HG02763 (cell line): Measurements from ENCODE around the gene CCND1.

Experiments used
- ATAC-seq: cut with Tn5 transposase; IDR thresholded peaks from one replicate; pipeline ENCODE4 v1.9.1; 2021; ENCODE audit warnings: mild to moderate bottlenecking, moderate library complexity; ENCODE audit not compliant: unreplicated experiment

The CCND1 gene

DNA sequence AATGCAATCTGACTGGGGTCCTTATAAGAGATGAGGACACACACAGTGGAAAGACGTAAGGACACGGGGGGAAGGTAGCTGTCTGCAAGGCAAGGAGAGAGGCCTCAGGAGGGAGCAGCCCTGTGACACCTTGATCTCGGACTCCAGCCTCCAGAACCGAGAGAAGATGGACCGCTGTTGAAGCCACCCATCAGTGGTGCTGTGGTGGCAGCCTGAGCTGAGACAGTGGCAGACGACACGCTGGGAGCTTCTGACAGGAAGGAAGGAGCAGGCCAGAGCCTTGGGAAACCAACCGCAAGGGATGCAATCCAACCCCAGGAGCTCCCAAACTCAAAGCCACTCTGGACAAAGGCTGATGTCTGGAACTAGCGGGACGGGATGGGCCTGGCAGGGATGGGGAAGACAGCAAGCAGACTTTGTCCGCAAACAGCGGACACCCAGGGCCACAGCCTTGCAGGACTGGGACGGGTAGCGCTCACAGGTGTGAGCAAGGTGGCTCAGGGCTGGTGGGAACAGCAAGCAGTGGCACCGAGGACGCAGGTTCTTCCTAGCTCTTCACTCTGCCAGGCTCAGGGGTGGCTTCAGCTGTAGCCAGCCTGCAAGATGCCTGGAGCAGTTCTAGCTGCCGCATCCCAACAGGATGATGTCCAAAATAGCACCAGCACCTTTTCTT lies 23.3 kb downstream of the CCND1 start:
- ATAC-seq, result no peak

DNA sequence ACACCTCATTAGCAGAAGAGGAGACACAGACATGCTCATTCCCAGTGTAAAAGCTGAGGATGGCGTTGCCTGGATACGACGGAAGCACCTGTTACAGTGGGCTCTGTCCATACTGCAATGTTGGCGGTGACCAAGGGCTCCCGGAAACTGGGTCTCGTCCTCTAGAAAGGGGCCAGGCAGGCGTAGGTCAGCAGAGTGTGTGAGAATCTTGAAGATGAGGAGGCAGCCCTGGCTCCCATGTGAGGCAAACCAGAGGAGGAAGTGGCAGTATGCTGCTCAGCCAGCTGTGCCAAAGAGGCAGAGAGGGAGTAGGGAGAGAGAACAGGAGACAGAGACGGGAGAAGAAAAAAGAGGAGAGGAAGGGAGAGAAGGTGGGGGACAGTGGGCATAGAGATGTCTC lies 23.9 kb downstream of the CCND1 start:
- no peak for ATAC-seq

DNA sequence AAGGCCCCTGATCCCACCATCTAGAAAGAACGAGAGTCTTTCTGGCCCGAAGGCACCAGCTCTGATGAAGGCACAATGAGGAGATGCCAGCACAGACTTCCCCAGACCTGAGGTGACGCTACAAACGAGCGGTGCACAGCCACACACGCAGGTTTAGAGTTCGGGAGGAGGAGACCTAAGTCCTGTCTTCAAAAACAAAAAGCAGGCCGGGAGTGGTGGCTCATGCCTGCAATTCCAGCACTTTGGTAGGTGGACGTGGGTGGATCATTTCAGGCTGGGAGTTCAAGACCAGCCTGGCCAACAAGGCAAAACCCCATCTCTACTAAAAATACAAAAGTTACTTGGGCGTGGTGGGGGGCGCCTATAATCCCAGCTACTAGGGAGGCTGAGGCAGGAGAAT lies 24.7 kb downstream of the CCND1 start:
- no peak for ATAC-seq

DNA sequence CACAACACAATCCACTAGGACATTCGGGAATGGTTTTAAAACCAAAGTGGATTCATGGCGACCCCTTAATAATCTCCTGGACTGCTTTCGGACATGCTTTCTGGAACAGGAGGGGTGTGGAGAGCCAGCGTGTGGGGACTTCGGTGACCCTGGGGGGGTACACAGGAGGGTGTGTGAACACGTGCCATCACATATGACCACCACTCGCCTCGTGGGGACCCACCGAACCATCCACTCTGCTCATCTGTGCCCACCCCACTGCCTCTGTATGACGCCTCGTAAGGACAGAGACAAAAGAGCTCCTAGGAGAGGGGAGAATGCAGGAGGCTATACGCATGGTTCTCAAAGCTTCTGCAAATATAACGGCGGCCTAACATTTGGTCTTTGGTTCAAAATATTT lies 25.3 kb downstream of the CCND1 start:
- ATAC-seq, result no peak

DNA sequence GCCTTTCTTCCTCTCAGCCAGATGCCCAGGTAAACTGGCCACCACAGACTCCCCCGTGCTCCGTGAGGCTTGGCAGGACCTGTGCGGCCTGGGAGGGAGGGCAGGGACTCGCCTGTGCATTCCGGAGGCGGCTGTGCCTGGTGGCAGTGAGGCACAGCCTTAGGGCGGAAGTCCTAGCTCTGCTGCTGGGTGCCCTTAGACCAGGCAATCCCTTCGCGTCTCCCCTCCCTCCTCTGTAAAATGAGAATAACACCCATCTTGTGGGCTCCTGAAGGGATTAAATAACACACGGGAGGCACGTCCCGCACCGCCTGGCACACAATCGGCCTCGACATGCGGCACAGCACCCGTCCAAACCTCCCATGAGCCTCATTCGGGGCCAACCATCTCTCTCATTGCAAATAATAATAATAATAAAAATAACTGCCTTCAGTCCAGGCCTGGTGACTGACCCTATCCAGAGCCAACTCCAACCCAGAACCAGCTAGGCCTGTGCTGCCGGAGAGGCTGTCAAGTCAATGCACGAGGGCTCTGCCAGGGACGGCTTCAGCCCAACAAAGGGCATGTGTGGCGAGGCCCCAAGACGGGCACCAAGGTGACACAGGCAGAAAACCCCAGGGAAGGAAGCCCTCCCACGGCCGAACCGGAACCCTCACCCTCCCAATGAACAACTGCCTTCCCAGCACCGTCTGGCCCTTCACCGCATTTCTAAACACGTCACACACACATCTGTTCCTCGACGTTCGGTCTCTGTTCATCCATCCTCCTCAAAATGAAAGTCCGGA lies 26.0 kb downstream of the CCND1 start:
- no peak for ATAC-seq

DNA sequence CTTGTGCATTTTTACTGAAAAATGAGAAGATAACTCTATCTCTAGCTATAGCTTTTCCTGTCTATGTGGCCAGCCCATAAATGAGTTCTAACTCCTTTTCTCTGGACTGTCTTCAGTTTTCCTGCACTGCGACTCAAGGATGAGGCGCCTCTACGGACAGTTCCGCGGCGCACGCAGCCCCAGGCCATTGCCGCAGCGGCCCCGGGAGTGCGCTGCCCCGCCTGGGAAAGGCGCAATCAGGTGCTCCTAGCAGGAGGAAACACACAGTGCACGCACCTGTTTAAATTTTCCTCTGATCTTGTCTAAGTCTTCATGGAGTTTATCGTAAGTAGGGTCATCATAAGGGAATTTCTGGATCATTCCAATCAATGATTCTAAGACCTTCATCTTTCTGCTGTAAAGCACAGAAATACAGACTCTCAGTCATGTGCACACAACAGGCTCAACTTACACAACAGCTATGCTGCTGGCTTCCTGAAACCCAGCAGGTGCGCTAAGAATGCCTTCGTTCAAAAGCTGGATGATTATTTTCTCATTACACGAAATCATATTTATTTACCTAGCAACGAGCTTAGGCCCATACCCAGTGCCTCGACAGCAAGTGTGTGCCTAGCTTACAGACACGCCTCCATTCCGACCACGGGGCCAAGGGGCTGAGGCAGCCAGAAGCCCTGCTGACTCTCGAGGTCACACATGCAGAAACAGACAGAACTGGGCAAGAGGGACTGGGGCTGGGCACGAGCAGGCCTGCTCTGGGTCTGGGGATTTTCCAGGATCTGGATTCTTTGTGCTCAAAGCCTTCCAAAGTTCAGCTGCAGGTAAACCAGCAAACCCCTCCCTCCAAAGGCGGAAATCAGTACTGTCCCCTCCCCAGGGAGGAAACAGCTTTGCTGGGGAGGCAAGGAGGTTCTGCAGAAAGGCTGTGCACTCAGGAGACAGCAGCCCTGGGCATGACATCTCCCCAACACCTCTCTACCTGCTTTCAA lies 27.0 kb downstream of the CCND1 start:
- ATAC-seq, result no peak

DNA sequence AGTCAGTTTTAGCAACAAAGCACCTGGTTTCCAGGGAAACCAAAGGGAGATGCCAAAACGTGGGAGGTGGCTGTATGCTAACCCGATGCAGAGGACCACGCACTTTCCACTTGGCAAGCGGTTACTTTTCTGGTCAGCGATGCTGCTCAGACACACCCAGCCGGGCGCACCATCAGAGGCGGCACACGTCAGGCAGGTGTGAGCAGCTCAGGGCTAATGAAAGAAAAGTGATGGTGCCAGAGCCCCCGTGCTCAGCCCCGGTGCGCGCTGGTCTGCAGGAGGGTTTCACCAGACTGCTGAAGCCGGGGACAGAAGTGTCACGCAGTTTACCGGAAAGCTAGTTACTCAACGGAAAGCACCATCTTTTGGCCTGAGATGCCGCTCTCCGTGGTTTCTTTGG lies 28.5 kb downstream of the CCND1 start:
- no peak for ATAC-seq

DNA sequence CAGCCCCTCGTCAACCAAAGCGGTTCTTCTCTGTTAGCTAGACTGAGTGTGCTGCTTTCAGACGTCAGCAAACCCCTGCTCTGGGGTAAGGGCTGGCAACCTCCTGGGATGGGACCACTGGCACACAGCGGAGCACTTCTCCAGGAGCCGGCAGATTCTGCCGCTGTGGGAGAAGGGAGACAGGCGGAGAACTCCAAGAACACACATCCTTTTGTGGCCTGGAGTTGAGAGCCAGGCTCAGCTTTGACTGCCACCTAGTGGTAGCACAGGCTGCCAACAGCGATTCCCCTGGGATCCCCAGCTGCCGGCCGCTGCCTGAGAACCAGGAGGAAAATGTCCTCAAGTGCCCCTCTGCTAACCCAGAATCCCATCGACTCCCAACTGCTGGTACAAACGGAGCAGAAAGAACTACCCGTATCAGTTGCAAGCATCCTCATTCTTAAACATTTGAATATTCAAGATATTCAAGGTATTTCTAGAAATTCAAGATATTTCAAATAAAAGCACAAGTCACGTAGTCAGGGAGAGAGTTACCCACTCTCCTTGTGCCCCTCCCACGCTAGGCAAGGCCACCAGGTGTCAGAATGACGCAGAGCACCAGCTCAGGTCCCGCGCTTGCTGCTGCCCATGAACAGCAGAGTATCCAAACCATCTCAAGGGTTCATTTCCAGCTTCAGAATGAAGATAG lies 29.3 kb downstream of the CCND1 start:
- ATAC-seq, result no peak

DNA sequence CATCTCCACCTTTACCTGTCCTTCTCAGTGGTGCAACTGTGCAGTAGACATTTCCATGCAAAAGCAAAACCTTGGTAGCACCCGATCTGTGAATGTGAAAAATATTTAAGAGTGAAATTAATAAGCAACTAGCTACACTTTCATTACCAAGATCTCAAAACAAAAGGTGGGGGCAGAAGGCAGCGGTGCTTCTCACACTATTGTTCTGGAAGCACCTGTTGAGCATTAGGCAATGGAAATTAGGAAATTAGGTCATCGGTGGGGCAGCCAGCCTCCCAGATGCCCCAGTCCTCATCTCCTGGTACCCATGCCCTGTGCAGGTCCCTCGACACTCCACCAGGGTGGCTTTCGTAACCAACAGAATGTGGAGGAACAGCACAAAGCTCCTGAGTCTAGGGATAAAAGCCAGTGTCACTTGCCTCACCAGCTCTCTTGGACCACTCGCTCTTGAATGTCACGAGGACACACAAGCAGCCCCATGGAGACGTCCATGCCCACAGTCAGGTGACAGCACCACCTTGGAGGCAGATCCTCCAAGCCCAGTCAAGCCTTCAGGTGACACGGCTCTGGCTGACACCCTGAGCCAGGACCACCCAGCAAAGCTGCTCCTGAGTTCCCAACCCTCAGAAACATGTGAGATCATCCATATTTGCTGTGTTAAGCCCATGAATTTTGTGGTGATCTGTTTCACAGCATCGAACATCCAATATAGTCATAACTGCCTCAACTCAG lies 30.9 kb downstream of the CCND1 start:
- no peak for ATAC-seq

DNA sequence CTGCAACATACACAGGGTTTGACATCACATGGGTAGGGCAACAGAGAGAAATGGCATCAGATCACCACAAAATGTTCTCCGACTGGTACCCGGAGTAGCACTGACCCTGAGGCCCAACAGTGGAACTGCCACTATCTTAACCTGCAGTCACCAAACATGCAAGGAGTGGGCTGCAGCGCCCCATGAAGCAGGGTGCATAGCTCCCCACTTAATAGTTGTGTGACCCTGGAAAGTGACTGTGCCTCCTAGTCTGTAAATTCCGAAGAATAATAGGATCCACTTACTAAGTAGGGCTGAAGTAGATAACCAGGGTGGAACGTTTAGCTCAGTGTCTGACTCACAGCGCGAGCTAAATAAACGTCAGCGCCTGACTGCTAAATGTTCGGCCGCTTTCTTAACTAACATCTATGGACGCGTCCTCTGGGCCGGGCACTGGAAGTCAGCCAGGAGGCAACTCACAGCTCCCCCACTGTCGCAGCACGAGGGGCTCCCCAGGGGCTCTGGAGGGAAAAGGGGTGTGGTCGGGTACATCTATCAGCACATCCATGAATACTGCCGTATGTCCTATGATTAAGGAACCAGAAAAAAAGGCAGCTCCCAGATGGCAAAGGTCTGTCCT lies 33.4 kb downstream of the CCND1 start:
- ATAC-seq, result no peak

DNA sequence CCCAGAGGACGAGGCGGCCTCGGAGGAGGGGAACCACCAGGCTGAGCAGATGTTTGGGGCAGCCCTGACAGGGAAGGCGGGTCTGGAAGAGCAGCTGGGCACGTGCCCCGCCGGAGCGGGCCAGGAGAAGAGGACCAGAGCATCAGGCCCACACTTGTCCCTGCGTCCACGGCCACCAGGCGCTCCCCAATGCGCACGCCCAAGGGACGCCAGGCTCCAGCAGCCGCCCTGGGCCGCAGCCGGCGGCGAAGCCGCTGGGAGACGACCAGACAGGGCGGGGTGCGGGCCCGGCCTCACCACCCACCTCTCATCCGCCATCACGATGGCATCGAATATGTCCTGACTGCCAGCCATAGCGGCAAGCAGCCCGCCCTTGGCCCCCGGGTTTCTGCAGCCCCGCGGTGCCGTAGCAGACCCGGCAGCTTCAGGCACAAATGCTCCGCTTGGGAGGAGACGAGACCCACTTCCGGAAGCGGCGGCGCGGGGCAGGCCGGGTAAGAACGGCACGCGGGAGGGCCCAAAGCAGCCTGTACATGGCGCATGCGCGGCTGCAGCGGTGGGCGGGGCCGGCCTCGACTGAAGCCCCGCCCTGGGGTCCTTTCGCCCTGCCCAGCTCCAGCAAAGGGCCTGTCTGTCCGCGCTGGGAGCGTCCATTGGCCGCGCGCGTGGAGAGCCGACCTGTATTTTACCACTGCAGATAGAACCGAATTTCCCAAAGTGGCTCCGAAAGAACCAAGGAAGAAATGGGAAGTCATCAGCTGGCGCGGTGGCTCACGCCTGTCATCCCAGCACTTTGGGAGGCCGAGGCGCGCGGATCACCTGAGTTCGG lies 34.1 kb downstream of the CCND1 start, which contains the start of gene LTO1:
Gene LTO1 (minus strand): TSS at position 468 of the 829 bp plus-strand sequence. CDS start 114 bp downstream, at position 354.
- peak; percentile 86 for ATAC-seq

DNA sequence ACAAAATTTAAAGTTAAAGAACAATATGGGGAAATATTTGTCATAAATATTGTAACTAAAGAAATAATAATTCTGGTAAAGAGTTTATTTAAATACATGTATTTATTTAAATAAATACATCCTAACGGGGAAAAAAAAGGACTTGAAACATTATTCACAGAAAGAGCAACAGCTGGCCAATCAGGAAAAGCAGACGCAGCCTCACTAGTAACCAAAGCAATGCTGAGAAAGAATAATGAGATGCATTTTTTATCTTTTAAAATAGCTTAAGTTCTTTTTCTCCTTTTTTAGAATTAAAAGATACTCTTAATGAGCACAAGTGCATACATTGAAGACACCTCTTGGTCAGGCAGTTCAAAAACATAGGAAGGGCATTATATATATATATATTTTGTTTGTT lies 36.8 kb downstream of the CCND1 start:
- no peak for ATAC-seq

DNA sequence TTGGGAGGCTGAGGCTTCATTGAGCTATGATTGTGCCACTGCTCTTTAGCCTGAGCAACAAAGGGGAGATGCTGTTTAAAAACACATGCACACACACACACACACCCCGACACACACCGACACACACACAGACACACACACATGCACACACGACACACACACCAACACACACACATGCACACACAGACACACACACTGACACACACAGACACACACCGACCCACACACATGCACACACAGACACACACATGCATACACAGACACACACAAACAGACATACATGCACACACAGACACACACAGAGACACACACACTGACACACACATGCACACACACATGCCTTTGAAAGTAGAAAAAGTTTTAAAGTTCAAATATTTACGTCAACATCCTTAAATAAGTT lies 39.7 kb downstream of the CCND1 start:
- no peak for ATAC-seq

DNA sequence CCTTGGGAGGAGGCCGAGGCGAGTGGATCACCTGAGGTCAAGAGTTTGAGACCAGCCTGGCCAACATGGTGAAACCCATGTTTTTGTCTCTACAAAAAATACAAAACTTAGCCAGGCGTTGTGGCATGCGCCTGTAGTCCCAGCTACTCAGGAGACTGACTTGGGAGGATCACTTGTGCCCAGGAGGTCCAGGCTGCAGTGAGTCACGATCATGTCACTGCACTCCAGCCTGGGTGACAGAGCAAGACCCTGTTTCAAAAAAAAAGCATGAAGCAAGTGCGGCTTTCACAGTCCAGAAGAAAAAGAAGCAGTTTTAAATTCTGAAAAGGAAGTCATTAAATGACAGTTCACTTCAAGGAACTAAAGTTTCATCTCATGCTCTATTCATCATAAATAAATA lies 41.3 kb downstream of the CCND1 start:
- no peak for ATAC-seq

DNA sequence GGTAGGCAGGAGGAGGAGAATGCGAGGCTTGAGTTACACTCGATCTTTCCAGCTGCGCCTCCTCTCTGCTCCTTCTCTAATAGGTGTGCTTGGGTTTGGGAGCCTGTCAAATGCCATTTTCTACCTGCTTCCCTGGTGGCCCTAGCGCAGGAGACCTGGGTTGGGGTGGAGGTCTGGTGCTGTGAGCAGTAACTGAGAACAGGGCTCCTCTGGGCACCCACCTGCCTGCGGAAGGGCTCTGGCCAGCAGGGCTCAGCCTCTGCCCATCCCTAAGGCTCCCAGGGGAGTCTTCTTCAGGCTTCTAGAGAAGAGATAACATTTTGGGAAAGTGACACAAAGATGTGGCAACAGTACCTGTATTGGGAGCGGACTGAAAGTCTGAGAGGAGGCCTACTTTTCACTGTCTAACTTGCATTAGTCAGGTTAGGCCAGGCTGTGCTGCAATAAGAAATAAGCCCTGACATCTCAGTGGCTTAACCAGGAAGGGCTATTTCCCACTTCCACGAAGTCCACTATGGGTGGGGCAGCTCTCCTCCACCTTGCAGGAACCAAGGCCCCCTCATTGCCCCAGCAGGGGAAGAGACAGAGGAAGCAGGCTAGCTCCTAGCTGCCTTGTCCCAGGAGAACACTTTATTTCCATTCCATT lies 41.8 kb downstream of the CCND1 start:
- ATAC-seq, result no peak

DNA sequence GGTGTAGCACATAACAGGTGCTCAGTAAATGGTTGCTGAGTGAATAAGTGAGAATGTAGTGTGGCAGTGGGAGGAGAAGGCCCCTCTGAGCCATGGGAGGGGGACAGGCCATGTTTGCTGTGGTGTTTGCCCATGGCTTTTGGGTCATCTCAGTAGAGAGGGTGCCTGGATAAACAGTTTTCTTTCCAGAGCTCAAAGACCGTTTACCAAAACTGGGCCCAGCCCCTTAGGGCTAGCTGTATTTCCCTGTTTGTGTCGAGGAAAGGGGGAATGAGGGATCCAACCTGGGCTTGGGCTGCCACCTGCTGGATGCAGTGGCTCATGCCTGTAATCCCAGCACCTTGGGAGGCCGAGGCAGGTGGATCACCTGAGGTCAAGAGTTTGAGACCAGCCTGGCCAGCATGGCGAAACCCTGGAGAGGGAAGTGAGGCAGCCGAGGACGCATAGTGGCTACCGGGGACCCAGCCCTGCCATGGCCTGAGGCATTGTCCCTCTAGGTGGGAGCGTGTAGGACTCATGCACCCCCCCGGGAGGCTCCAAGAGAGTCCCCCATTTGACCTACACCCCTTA lies 42.9 kb downstream of the CCND1 start:
- ATAC-seq, result no peak

DNA sequence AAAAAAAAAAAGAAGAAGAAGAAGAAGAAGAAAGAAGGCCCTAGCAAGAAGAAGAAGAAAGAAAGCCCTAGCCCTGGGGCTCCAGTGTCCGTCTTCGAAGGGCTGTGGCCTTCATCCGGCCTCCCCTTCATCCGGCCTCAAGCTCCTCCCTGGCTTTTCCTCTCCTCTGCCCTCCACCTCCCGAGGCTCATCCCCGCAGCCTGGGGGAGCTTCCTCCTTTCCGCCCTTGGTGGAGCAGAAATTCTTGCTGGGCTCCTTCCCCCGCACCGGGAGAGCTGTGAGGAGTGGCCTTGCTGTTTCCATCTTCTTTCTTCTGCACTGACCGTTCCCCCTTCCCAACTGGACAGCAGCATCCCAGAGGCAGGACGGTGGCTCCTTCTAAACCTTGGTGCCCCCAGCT lies 43.7 kb downstream of the CCND1 start:
- ATAC-seq, result no peak

DNA sequence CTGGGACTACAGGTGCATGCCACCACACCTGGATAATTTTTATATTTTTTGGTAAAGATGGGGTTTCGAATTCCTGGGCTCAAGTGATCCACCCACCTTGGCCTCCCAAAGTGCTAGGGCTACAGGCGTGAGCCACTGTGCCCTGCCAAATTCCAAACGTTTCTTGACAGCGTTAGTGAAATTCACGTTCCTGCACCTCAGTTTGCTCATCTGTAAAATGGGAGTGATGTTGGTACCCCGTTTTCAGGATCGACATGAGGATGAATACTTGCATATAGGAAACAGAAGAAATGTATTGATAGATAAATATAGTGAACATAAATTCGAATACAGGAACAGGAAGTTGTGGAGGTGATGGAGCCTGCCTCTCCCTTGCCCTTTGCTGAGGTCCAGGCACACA lies 44.4 kb downstream of the CCND1 start:
- no peak for ATAC-seq
